GM12878 (cell line): ENCODE results near the gene SORL1.

Experiments
- CBX3 ChIP-seq: fragments of 200-600 bp; sonication (generic); IDR thresholded peaks from 2 replicates; pipeline ENCODE4 v1.6.1; 2016; ENCODE audit warnings: low read depth, borderline replicate concordance
- GABPA ChIP-seq: IDR thresholded peaks from 2 replicates; pipeline ENCODE4 v1.6.1; 2014; ENCODE audit warnings: antibody characterized with exemption, low read depth, mild to moderate bottlenecking, inconsistent platforms
- HDAC6 ChIP-seq: fragments of 200-600 bp; sonication (generic); IDR thresholded peaks from one replicate; pipeline ENCODE4 v1.8.0; 2017; ENCODE audit warnings: antibody characterized with exemption; ENCODE audit not compliant: unreplicated experiment
- JUNB ChIP-seq: IDR thresholded peaks from 2 replicates; pipeline ENCODE4 v1.6.1; 2016; ENCODE audit warnings: antibody characterized with exemption, mild to moderate bottlenecking
- TF ChIP-seq, protein P1 (sequence below): fragments of 450-650 bp; formaldehyde crosslinking; IDR thresholded peaks from 2 replicates; pipeline ENCODE4 v1.4.0; 2022; ENCODE audit warnings: mild to moderate bottlenecking, moderate library complexity

DNA sequence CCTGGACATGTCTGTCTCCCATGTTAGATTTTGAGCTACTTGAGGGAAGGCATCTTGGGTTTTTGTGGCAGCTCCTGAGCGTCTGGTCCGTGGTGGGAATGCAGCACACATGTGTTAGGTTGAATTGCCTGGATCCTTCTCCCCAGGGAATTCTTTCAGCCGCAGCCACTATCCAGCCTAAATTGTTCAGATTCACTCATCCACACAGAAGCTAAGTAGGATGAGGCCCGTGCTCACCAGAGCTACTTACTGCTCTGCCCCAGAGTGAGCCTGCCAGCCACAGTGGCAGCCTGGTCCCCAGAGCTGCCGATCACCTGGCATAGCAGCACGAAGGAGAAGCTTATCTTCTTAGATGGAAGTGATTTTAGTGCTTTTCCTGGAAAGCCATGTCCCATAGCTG, 35.1 kb downstream of the SORL1 start:
- TF ChIP-seq JUNB (no peak), GABPA (no peak), HDAC6 (no peak), CBX3 (no peak)
- TF ChIP-seq, protein P1, sequence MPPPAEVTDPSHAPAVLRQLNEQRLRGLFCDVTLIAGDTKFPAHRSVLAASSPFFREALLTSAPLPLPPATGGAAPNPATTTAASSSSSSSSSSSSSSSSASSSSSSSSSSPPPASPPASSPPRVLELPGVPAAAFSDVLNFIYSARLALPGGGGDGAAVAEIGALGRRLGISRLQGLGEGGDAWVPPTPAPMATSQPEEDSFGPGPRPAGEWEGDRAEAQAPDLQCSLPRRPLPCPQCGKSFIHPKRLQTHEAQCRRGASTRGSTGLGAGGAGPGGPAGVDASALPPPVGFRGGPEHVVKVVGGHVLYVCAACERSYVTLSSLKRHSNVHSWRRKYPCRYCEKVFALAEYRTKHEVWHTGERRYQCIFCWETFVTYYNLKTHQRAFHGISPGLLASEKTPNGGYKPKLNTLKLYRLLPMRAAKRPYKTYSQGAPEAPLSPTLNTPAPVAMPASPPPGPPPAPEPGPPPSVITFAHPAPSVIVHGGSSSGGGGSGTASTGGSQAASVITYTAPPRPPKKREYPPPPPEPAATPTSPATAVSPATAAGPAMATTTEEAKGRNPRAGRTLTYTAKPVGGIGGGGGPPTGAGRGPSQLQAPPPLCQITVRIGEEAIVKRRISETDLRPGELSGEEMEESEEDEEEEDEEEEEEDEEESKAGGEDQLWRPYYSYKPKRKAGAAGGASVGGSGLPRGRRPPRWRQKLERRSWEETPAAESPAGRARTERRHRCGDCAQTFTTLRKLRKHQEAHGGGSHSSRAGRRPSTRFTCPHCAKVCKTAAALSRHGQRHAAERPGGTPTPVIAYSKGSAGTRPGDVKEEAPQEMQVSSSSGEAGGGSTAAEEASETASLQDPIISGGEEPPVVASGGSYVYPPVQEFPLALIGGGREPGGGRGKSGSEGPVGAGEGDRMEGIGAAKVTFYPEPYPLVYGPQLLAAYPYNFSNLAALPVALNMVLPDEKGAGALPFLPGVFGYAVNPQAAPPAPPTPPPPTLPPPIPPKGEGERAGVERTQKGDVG (CRISPR knock-in tag), result no peak
